Osteocyte (in vitro differentiated cells): Measurements from ENCODE around the gene SPTBN1. TPM values are rescaled to one million over a fixed set of nuclear protein-coding genes. Genes with fewer than 3 reads are reported as not detected.

Experiments
- DNase-seq: peaks from one replicate; pipeline ENCODE4 v3.0.0; 2021; ENCODE audit warnings: mixed read lengths; ENCODE audit not compliant: unreplicated experiment; ENCODE audit errors: extremely low spot score
- H3K27ac Mint-ChIP-seq: one replicate; pipeline ENCODE4 v1.8.0; 2021; ENCODE audit warnings: mild to moderate bottlenecking, mixed read lengths; ENCODE audit not compliant: unreplicated experiment
- H3K27me3 Mint-ChIP-seq: one replicate; pipeline ENCODE4 v1.8.0; 2021; ENCODE audit warnings: mixed read lengths; ENCODE audit not compliant: unreplicated experiment
- H3K36me3 Mint-ChIP-seq: one replicate; pipeline ENCODE4 v1.8.0; 2021; ENCODE audit warnings: mixed read lengths; ENCODE audit not compliant: unreplicated experiment
- H3K4me1 Mint-ChIP-seq: one replicate; pipeline ENCODE4 v1.8.0; 2021; ENCODE audit warnings: mixed read lengths; ENCODE audit not compliant: unreplicated experiment
- H3K4me3 Mint-ChIP-seq: one replicate; pipeline ENCODE4 v1.8.0; 2021; ENCODE audit warnings: mild to moderate bottlenecking, moderate library complexity, mixed read lengths; ENCODE audit not compliant: unreplicated experiment
- H3K9me3 Mint-ChIP-seq: one replicate; pipeline ENCODE4 v1.8.0; 2021; ENCODE audit warnings: mixed read lengths; ENCODE audit not compliant: unreplicated experiment
- CTCF ChIP-seq: fragments of 200-600 bp; sonication (generic); IDR thresholded peaks from 2 replicates; pipeline ENCODE4 v1.5.0; 2021; ENCODE audit warnings: antibody characterized with exemption, mild to moderate bottlenecking, moderate library complexity
- total RNA-seq: library from RNA; stranded (reverse); gene quantifications from 2 replicates; pipeline ENCODE4 v1.2.1, GENCODE V29; 2021

SPTBN1 gene
- total RNA-seq, 1 donor from 2014 or later = 248 TPM

GRCh38 chr2:54446625-54447024, 9.5 kb upstream of the SPTBN1 start:
- no peaks in the 10 kb centered on the region for H3K9me3 Mint-ChIP-seq
- no peak overlapping the region for H3K4me3 Mint-ChIP-seq
- no peaks in the 10 kb centered on the region for H3K4me1 Mint-ChIP-seq
- no peaks in the 10 kb centered on the region for H3K36me3 Mint-ChIP-seq
- H3K27ac Mint-ChIP-seq = no peak overlapping the region
- no peaks in the 10 kb centered on the region for H3K27me3 Mint-ChIP-seq
- DNase-seq = no peak
- no peak for TF ChIP-seq CTCF

DNA sequence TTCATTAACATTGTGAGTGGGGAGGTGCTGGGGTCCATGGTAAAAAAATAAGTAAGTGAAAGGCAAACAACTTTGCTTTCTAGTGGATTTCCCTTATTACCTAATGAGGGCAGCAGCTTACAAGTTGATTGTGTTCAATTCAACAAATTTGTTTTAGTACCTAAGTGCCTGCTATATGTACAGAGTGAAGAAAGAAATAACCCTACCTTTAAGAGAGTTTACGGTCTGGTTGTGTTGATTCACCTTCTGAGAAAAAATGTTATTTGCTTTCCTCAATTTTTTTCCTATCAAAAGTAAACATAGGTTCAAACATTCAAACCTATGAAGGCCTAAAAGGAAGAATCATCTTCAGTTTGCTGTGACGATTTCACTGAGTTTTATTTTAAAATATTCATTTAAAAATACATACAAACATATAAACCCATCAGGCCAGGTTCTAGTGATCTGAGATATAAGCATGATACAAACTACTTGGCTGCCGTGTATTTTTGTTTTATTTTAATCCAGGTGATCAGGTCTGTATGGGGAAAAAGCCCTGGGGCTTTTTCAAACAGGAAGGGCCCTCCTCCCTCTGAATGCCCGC, 1.5 kb upstream of the SPTBN1 start:
- Mint-ChIP-seq H3K36me3 (no peaks in the 10 kb centered on the region), H3K27me3 (no peaks in the 10 kb centered on the region), H3K9me3 (no peaks in the 10 kb centered on the region), H3K4me3 (peak overlapping the region; percentile 82), H3K27ac (peak overlapping the region; percentile 78), H3K4me1 (peaks cover 28% of the 10 kb centered on the region)
- no peak for DNase-seq
- TF ChIP-seq CTCF = no peak

DNA sequence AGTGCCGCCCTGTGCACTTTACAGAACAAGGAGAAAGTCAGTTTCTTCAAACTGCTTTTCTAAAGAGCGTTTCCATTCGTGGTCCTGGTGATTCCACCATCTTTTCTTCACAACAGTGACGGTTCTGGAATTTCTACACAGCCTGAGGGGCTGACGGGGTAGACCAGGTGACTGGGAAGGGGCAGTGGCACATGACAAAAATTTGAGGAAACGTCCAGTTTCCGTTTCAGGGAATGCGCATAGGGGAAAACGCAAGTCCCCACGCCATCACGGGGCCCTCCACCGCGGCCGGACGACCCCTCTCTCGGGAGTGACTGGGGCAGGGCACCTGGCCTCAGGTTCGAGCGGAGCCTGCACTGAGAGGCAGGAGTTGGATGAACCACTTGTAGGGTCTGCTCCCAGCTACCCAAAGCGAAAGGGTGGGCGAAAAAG, 980 bp upstream of the SPTBN1 start:
- no peak for DNase-seq
- TF ChIP-seq CTCF = no peak
- peak overlapping the region; percentile 78 for H3K27ac Mint-ChIP-seq
- peaks cover 33% of the 10 kb centered on the region for H3K4me1 Mint-ChIP-seq
- no peaks in the 10 kb centered on the region for H3K9me3 Mint-ChIP-seq
- H3K27me3 Mint-ChIP-seq = no peaks in the 10 kb centered on the region
- H3K4me3 Mint-ChIP-seq = peak overlapping the region; percentile 82
- H3K36me3 Mint-ChIP-seq = no peaks in the 10 kb centered on the region

DNA sequence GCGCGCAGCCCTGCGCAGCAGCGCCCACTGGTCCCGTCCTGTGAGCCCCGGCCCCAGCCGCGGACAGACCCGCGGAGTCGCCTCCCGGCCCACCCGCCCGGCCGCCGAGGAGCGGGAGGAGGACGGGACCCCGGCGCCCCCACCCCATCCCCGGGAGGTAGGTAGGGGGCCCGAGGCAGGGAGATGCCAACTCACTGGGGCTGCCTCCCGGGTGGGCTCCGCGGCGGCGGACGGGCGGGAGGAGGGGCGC, 160 bp downstream of the SPTBN1 start:
- no peaks in the 10 kb centered on the region for H3K27me3 Mint-ChIP-seq
- H3K4me3 Mint-ChIP-seq = peak overlapping the region; percentile 82
- no peak overlapping the region for H3K27ac Mint-ChIP-seq
- H3K9me3 Mint-ChIP-seq = no peaks in the 10 kb centered on the region
- peaks cover 2% of the 10 kb centered on the region for H3K36me3 Mint-ChIP-seq
- DNase-seq = no peak
- peaks cover 41% of the 10 kb centered on the region for H3K4me1 Mint-ChIP-seq
- TF ChIP-seq CTCF = no peak

DNA sequence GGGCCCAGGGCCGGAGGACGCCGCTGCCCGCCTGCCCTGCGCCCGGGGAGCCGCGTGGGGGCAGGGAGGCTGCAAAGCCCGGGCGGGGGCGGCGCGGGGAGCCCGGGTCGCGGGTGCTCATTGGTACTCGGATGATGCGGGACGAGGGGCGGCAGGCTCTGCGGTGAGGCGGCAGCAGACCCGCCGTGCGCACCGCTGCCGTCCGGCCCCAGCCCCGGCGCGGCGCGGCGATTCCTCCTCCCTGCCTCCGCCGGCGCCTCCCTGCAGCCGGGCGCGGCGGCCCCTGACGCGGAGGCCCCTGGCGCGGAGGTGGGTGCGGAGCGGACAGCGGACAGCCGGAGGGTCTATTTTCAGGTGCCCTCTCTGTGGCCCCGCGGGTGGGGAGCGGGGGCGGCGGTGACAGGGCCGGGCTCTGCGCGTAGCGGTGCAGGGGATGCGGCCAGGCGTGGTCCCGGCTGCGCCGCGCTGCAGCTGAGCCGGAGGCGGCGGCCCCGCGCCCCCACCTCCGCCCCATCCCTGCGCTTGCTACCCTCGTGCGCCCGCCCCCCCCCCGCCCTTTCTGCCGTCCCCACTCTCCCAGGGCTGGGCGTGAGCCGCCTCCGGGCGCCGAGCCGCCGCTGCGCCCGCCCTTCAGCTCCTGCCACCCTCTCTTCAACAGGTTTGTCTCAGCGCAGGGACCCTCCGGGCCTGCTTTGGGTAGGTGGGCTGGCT, 640 bp downstream of the SPTBN1 start:
- H3K4me3 Mint-ChIP-seq = peak overlapping the region; percentile 96
- H3K27me3 Mint-ChIP-seq = no peaks in the 10 kb centered on the region
- H3K36me3 Mint-ChIP-seq = peaks cover 2% of the 10 kb centered on the region
- TF ChIP-seq CTCF = peak; percentile 14
- H3K27ac Mint-ChIP-seq = peak overlapping the region; percentile 81
- peak; percentile 88 for DNase-seq
- H3K9me3 Mint-ChIP-seq = no peaks in the 10 kb centered on the region
- peaks cover 45% of the 10 kb centered on the region for H3K4me1 Mint-ChIP-seq
